A549 (cell line): Measurements from ENCODE around the gene BAHCC1. TPM values are rescaled to one million over a fixed set of nuclear protein-coding genes. Genes with fewer than 3 reads are reported as not detected.

ENCODE experiments used
- ATAC-seq, 2 experiments: fragments of 200-7000 bp in 1 of 2; fragments of >200 bp in 1 of 2; cut with Nextera tagmentation in 1 of 2; cut with Tn5 transposase in 1 of 2; 3 replicates each; pipeline versions ENCODE4 v1.8.0 to v1.9.1; 2018 to 2020; ENCODE audit warnings: mild to moderate bottlenecking in 1 of 2, moderate library complexity in 1 of 2
- CTCF ChIA-PET: fragments of 300-600 bp; sonication (Branson Sonifier 250); formaldehyde crosslinking; extraction: SDS; loops from one replicate; lab custom pipeline; 2021; ENCODE audit warnings: antibody characterized with exemption, inconsistent platforms; lab: Yijun Ruan, JAX
- POLR2A ChIA-PET: fragments of 350-600 bp; formaldehyde crosslinking; extraction: SDS; loops from one replicate; lab custom pipeline; 2021; ENCODE audit warnings: antibody characterized with exemption, inconsistent platforms; lab: Yijun Ruan, JAX
- DNase-seq, 2 experiments: peaks; one replicate each; pipeline versions ENCODE4 v3.0.0 to v3.0.0-alpha.2; 2011 to 2016; ENCODE audit warnings: low read depth in 1 of 2, low spot score in 1 of 2
- FAIRE-seq: peaks from 2 replicates; lab custom pipeline; 2011; peaks lifted over from hg19 to GRCh38; lab: Jason Lieb, UNC
- H3K27ac ChIP-seq, 2 experiments: fragments of >200 bp; sonication (Bioruptor Twin); formaldehyde crosslinking; 3 replicates each; pipeline ENCODE4 v1.5.1; 2016 to 2017
- H3K4me1 ChIP-seq: fragments of >200 bp; sonication (Bioruptor Twin); formaldehyde crosslinking; 3 replicates; pipeline ENCODE4 v1.6.1; 2016
- H3K4me2 ChIP-seq: fragments of >200 bp; sonication (Bioruptor Twin); formaldehyde crosslinking; 3 replicates; pipeline ENCODE4 v1.6.1; 2016
- H3K4me3 ChIP-seq: fragments of >200 bp; sonication (Bioruptor Twin); formaldehyde crosslinking; 3 replicates; pipeline ENCODE4 v1.5.1; 2016
- H3K9me3 ChIP-seq: fragments of >200 bp; sonication (Bioruptor Twin); formaldehyde crosslinking; 3 replicates; pipeline ENCODE4 v1.6.1; 2016
- BHLHE40 ChIP-seq: IDR thresholded peaks from 2 replicates; pipeline ENCODE4 v1.6.1; 2012; ENCODE audit warnings: low read depth, low read length, inconsistent platforms
- CBX2 ChIP-seq: fragments of 200-600 bp; sonication (generic); IDR thresholded peaks from 2 replicates; pipeline ENCODE4 v1.6.1; 2016; ENCODE audit warnings: low read depth, mild to moderate bottlenecking, borderline replicate concordance
- CHD2 ChIP-seq: fragments of 150-350 bp; IDR thresholded peaks from 2 replicates; pipeline ENCODE4 v1.6.1; 2014; ENCODE audit warnings: low read length; ENCODE audit not compliant: partially characterized antibody
- E2F6 ChIP-seq: IDR thresholded peaks from 2 replicates; pipeline ENCODE4 v1.6.1; 2012; ENCODE audit warnings: low read depth, borderline replicate concordance
- EHF ChIP-seq: fragments of 250-450 bp; sonication (Bioruptor Pico); IDR thresholded peaks from 2 replicates; pipeline ENCODE4 v1.5.0; 2020; ENCODE audit warnings: mild to moderate bottlenecking
- EHMT2 ChIP-seq: fragments of 200-600 bp; sonication (generic); IDR thresholded peaks from 2 replicates; pipeline ENCODE4 v1.6.1; 2016; ENCODE audit warnings: antibody characterized with exemption, low read depth, mild to moderate bottlenecking, moderate library complexity
- FOSL2 ChIP-seq, 2 experiments: fragments of 450-650 bp in 1 of 2; fragments of >200 bp in 1 of 2; sonication (Bioruptor Twin) in 1 of 2; formaldehyde crosslinking; IDR thresholded peaks; 2 replicates each; pipeline versions ENCODE4 v1.5.0 to v1.6.1; 2016 to 2020; ENCODE audit warnings: mild to moderate bottlenecking in 1 of 2, moderate library complexity in 1 of 2
- HOXB13 ChIP-seq: fragments of 250-450 bp; sonication (Bioruptor Pico); IDR thresholded peaks from 2 replicates; pipeline ENCODE4 v1.5.0; 2020; ENCODE audit warnings: low read depth, mild to moderate bottlenecking, moderate library complexity
- KDM1A ChIP-seq: fragments of 200-600 bp; sonication (generic); IDR thresholded peaks from 2 replicates; pipeline ENCODE4 v1.6.1; 2016; ENCODE audit warnings: low read depth, mild to moderate bottlenecking
- MAFK ChIP-seq: fragments of 450-650 bp; IDR thresholded peaks from 2 replicates; pipeline ENCODE4 v1.6.1; 2014; ENCODE audit not compliant: partially characterized antibody
- MAX ChIP-seq: IDR thresholded peaks from 2 replicates; pipeline ENCODE4 v1.6.1; 2012
- NFE2L2 ChIP-seq: fragments of 150-350 bp; conservative IDR thresholded peaks from 2 replicates; pipeline ENCODE4 v1.6.1; 2014; ENCODE audit warnings: low read length
- REST ChIP-seq: fragments of 200-600 bp; sonication (generic); IDR thresholded peaks from 2 replicates; pipeline ENCODE4 v1.6.1; 2016; ENCODE audit warnings: antibody characterized with exemption, mild to moderate bottlenecking, moderate library complexity
- RNF2 ChIP-seq: fragments of 200-600 bp; sonication (generic); IDR thresholded peaks from 2 replicates; pipeline ENCODE4 v1.6.1; 2016; ENCODE audit warnings: low read depth, mild to moderate bottlenecking, antibody characterized with exemption, moderate library complexity, borderline replicate concordance
- TFCP2L1 ChIP-seq: fragments of 250-450 bp; sonication (Bioruptor Pico); IDR thresholded peaks from 2 replicates; pipeline ENCODE4 v1.5.0; 2021; ENCODE audit warnings: mild to moderate bottlenecking
- TP53 ChIP-seq: fragments of 250-450 bp; sonication (Bioruptor Pico); IDR thresholded peaks from 2 replicates; pipeline ENCODE4 v1.5.0; 2021; ENCODE audit warnings: mild to moderate bottlenecking, moderate library complexity
- USF2 ChIP-seq: fragments of 450-650 bp; IDR thresholded peaks from 2 replicates; pipeline ENCODE4 v1.6.1; 2014; ENCODE audit warnings: antibody characterized with exemption
- ZNF302 ChIP-seq: fragments of 250-450 bp; sonication (Bioruptor Pico); IDR thresholded peaks from 2 replicates; pipeline ENCODE4 v1.9.0; 2021; ENCODE audit warnings: inconsistent platforms, mild to moderate bottlenecking, moderate library complexity
- WGBS: methylation state at CpG from one replicate; pipeline ENCODE4 v1.1.6; 2017; ENCODE audit errors: missing lambda C conversion rate; 5-methylcytosine and 5-hydroxymethylcytosine counted together
- polyA plus RNA-seq, 4 experiments: library from polyadenylated mRNA; depleted of rRNA in 3 of 4; stranded (reverse); fragments of >200 nt; fragmentation: RNase III in 1 of 4; extraction: RNeasy Plus Mini Kit Qiagen cat#74134 plus additional on column Dnase treatment in 1 of 4; gene quantifications; 2 replicates in 3 of 4; 3 replicates in 1 of 4; pipeline ENCODE4 v1.2.3, GENCODE V29; 2011 to 2017

The BAHCC1 gene
- polyA plus RNA-seq, 2 of the 4 experiments (the other 2 are of a cell fraction), result 2.6 to 5.8 TPM

GRCh38 chr17:81434072-81434471, 38.8 kb downstream of the BAHCC1 start:
- Histone ChIP-seq H3K4me1 (peaks cover 43% of the 10 kb centered on the region), H3K27ac (peak overlapping the region; percentile 11 to 72; a peak in 4 of 6 replicates), H3K9me3 (no peaks in the 10 kb centered on the region), H3K4me2 (peak overlapping the region; percentile 34; the same call in 2 of the 3 replicates), H3K4me3 (no peak overlapping the region)
- no peak for FAIRE-seq
- WGBS, result 71% methylated on average over 12 of the region's 15 CpGs
- no peak for TF ChIP-seq BHLHE40
- no peak for TF ChIP-seq REST
- TF ChIP-seq USF2, result peak; percentile 50
- TF ChIP-seq MAX, result peak; percentile 87
- TF ChIP-seq EHMT2, result no peak
- no peak for TF ChIP-seq TFCP2L1 (CRISPR knock-in tag)
- TF ChIP-seq TP53 (CRISPR knock-in tag), result no peak
- TF ChIP-seq RNF2, result no peak
- peak; percentile 80 for TF ChIP-seq E2F6
- no peak for TF ChIP-seq ZNF302 (CRISPR knock-in tag)
- TF ChIP-seq CBX2, result no peak
- TF ChIP-seq FOSL2 (IDR thresholded peaks at IDR 0.05), result no peak
- TF ChIP-seq FOSL2 (CRISPR knock-in tag; IDR thresholded peaks at IDR 0.05), result no peak
- TF ChIP-seq EHF (CRISPR knock-in tag), result no peak
- POLR2A ChIA-PET, result no interaction called here
- DNase-seq, result peak in 1 of 2 experiments; percentile 63
- CTCF ChIA-PET, result interaction anchor here (1.5 to 3.2 kb wide), 2 partner anchors 30 to 50 kb away, joined by 4 to 19 read pairs; no protein-coding TSS in a partner anchor
- ATAC-seq, result 0 out of 6 replicates have a peak, but pooled peaks of 1 of the 2 experiments have one; percentile 2

GRCh38 chr17:81434681-81435417, 39.6 kb downstream of the BAHCC1 start:
- ATAC-seq (no peak), DNase-seq (no peak), FAIRE-seq (no peak)
- Histone ChIP-seq H3K27ac (peak overlapping the region in 1 of 2 experiments; percentile 72; a peak in 4 of 6 replicates), H3K4me1 (peaks cover 35% of the 10 kb centered on the region), H3K9me3 (no peaks in the 10 kb centered on the region), H3K4me2 (peak overlapping the region; percentile 34; the same call in 2 of the 3 replicates), H3K4me3 (no peak overlapping the region)
- POLR2A ChIA-PET, result no interaction called here
- no peak for TF ChIP-seq FOSL2 (IDR thresholded peaks at IDR 0.05)
- no peak for TF ChIP-seq FOSL2 (CRISPR knock-in tag; IDR thresholded peaks at IDR 0.05)
- no peak for TF ChIP-seq NFE2L2
- TF ChIP-seq CHD2, result no peak
- TF ChIP-seq KDM1A, result no peak
- TF ChIP-seq HOXB13 (CRISPR knock-in tag), result no peak
- TF ChIP-seq MAFK, result peak; percentile 14
- WGBS, result 79% methylated on average over 17 of the region's 17 CpGs
- CTCF ChIA-PET, result interaction anchor here (1.3 to 3.2 kb wide), 6 partner anchors 14 to 143 kb away, joined by 3 to 19 read pairs (median 4); no protein-coding TSS in a partner anchor
